ENCODE data around the gene MYH13. TPM values are rescaled to one million over a fixed set of nuclear protein-coding genes. Genes with fewer than 3 reads are reported as not detected.
"Not testable (repeated sequence)": the region's sequence is repeated elsewhere in the genome, so short reads cannot be mapped to it uniquely, and the experiment has no call there.

MYH13 gene
- total RNA-seq, 1 donor, result not detected

GRCh38 chr17:10295728-10296343 is 77.0 kb downstream of the MYH13 start:
- Histone ChIP-seq H3K9me3 (ENCODE audit: low read depth, low read length) (no peaks in the 10 kb centered on the region), H3K4me3 (ENCODE audit: low read length) (no peak overlapping the region), H3K4me1 (ENCODE audit: insufficient read depth, low read length) (no peaks in the 10 kb centered on the region), H3K27me3 (ENCODE audit: insufficient read depth, low read length) (no peaks in the 10 kb centered on the region)

DNA sequence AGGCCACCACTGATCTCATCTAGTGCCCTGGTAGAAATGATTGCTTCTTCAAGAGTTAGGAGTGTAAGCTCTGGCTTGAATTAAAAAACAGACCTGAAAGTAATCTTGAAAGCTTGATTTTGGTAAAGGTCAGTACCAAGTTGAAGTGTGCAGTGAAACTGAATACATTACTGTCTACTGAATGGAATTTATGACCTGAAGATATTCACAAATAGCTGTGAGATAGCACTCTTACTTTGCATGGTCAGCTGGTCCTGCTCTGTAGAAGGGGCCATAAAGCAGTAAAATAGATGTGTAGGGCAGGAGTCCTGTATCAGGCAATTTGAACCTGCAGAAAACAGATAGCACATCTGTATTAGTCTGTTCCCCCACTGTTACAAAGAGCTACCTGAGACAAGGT is 78.6 kb downstream of the MYH13 start:
- H3K4me1 ChIP-seq (ENCODE audit: insufficient read depth, low read length), result no peaks in the 10 kb centered on the region
- H3K9me3 ChIP-seq (ENCODE audit: low read depth, low read length), result no peaks in the 10 kb centered on the region
- no peak overlapping the region for H3K4me3 ChIP-seq (ENCODE audit: low read length)
- no peaks in the 10 kb centered on the region for H3K27me3 ChIP-seq (ENCODE audit: insufficient read depth, low read length)

GRCh38 chr17:10292057-10292937 is 80.5 kb downstream of the MYH13 start:
- Histone ChIP-seq H3K4me3 (ENCODE audit: low read length) (no peak overlapping the region), H3K9me3 (ENCODE audit: low read depth, low read length) (no peaks in the 10 kb centered on the region), H3K27me3 (ENCODE audit: insufficient read depth, low read length) (peaks cover 10% of the 10 kb centered on the region), H3K4me1 (ENCODE audit: insufficient read depth, low read length) (no peaks in the 10 kb centered on the region)

DNA sequence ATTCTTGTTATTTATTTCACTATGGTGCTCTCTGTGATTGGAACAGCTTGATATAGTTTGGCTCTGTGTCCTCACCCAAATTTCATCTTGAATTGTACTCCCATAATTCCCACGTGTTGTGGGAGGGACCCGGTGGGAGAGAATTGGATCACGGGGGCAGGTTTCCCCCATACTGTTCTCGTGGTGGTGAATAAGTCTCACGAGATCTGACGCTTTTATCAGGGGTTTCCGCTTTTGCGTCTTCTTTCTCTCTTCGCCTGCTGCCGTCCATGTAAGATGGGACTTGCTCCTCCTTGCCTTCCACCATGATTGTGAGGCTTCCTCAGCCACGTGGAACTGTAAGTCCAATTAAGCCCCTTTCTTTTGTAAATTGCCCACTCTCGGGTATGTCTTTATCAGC is 81.2 kb downstream of the MYH13 start:
- H3K9me3 ChIP-seq (ENCODE audit: low read depth, low read length); H3K4me1 ChIP-seq (ENCODE audit: insufficient read depth, low read length); H3K4me3 ChIP-seq (ENCODE audit: low read length): not testable (repeated sequence)
- H3K27me3 ChIP-seq (ENCODE audit: insufficient read depth, low read length), result peaks cover 13% of the 10 kb centered on the region

- no peak overlapping the region for H3K4me3 ChIP-seq (ENCODE audit: low read length)
- peaks cover 13% of the 10 kb centered on the region for H3K27me3 ChIP-seq (ENCODE audit: insufficient read depth, low read length)
- no peaks in the 10 kb centered on the region for H3K4me1 ChIP-seq (ENCODE audit: insufficient read depth, low read length)
- H3K9me3 ChIP-seq (ENCODE audit: low read depth, low read length), result no peaks in the 10 kb centered on the region
Measured at GRCh38 chr17:10290041-10290440, 82.8 kb downstream of the MYH13 start.

GRCh38 chr17:10286324-10286723 is 86.5 kb downstream of the MYH13 start:
- no peak overlapping the region for H3K4me3 ChIP-seq (ENCODE audit: low read length)
- H3K27me3 ChIP-seq (ENCODE audit: insufficient read depth, low read length), result peaks cover 13% of the 10 kb centered on the region
- no peaks in the 10 kb centered on the region for H3K9me3 ChIP-seq (ENCODE audit: low read depth, low read length)
- H3K4me1 ChIP-seq (ENCODE audit: insufficient read depth, low read length), result no peaks in the 10 kb centered on the region

- H3K9me3 ChIP-seq (ENCODE audit: low read depth, low read length), result no peaks in the 10 kb centered on the region
- H3K4me1 ChIP-seq (ENCODE audit: insufficient read depth, low read length), result no peaks in the 10 kb centered on the region
- H3K4me3 ChIP-seq (ENCODE audit: low read length), result no peak overlapping the region
- H3K27me3 ChIP-seq (ENCODE audit: insufficient read depth, low read length), result peaks cover 13% of the 10 kb centered on the region
Measured at GRCh38 chr17:10285896-10286295, 86.9 kb downstream of the MYH13 start.

- Histone ChIP-seq H3K27me3 (ENCODE audit: insufficient read depth, low read length) (no peaks in the 10 kb centered on the region), H3K4me1 (ENCODE audit: insufficient read depth, low read length) (no peaks in the 10 kb centered on the region), H3K4me3 (ENCODE audit: low read length) (no peak overlapping the region), H3K9me3 (ENCODE audit: low read depth, low read length) (no peaks in the 10 kb centered on the region)
Measured at GRCh38 chr17:10280068-10280467, 92.7 kb downstream of the MYH13 start.

GRCh38 chr17:10278218-10278617 is 94.6 kb downstream of the MYH13 start:
- no peaks in the 10 kb centered on the region for H3K27me3 ChIP-seq (ENCODE audit: insufficient read depth, low read length)
- H3K4me1 ChIP-seq (ENCODE audit: insufficient read depth, low read length), result no peaks in the 10 kb centered on the region
- H3K9me3 ChIP-seq (ENCODE audit: low read depth, low read length), result no peaks in the 10 kb centered on the region
- H3K4me3 ChIP-seq (ENCODE audit: low read length), result no peak overlapping the region

DNA sequence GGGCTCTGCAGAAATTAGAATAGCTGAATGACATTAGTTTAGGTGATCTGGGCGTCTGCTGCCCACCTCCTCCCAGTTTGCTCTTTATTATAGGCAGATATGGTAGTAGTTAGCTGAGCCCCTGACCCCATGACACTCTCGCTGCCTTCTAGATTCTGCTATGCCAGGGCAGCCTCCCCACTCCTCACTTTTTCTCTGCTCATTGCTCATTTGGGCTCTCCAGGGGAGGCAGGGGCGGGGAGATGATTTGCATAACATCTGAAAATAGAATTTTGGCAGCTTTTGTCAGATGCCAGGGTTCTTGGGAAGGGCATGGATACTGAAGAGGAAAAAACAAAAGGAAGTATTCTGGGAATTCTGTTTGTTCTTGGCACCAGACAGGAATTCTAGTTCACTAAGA is 96.4 kb downstream of the MYH13 start:
- Histone ChIP-seq H3K4me1 (ENCODE audit: insufficient read depth, low read length) (no peaks in the 10 kb centered on the region), H3K4me3 (ENCODE audit: low read length) (no peak overlapping the region), H3K27me3 (ENCODE audit: insufficient read depth, low read length) (no peaks in the 10 kb centered on the region), H3K9me3 (ENCODE audit: low read depth, low read length) (no peaks in the 10 kb centered on the region)

GRCh38 chr17:10275418-10275817 is 97.4 kb downstream of the MYH13 start:
- Histone ChIP-seq H3K4me3 (ENCODE audit: low read length) (no peak overlapping the region), H3K4me1 (ENCODE audit: insufficient read depth, low read length) (no peaks in the 10 kb centered on the region), H3K27me3 (ENCODE audit: insufficient read depth, low read length) (no peaks in the 10 kb centered on the region), H3K9me3 (ENCODE audit: low read depth, low read length) (no peaks in the 10 kb centered on the region)

- no peaks in the 10 kb centered on the region for H3K4me1 ChIP-seq (ENCODE audit: insufficient read depth, low read length)
- H3K9me3 ChIP-seq (ENCODE audit: low read depth, low read length), result no peaks in the 10 kb centered on the region
- no peaks in the 10 kb centered on the region for H3K27me3 ChIP-seq (ENCODE audit: insufficient read depth, low read length)
- no peak overlapping the region for H3K4me3 ChIP-seq (ENCODE audit: low read length)
Measured at GRCh38 chr17:10271106-10271562, 101.7 kb downstream of the MYH13 start.

DNA sequence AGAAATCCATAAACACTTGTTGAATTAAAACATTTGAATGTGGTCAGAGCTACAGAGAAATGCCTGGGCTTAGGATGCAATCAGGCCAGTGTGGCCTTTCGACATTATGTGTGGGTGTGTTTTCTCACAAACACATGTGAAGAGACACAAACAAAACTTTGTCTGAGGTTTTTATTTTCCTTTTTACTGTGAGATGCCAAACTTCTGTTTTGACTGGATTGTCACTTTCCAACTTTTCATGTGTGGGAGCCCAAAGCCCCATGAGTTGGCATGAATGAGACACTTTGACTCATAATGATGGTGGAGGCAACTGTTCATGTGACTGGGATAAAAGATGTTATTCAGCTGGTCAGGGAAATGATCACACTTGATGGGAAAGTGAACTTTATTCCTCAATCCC is 102.5 kb downstream of the MYH13 start:
- H3K4me1 ChIP-seq (ENCODE audit: insufficient read depth, low read length), result no peaks in the 10 kb centered on the region
- H3K4me3 ChIP-seq (ENCODE audit: low read length), result no peak overlapping the region
- no peaks in the 10 kb centered on the region for H3K27me3 ChIP-seq (ENCODE audit: insufficient read depth, low read length)
- no peaks in the 10 kb centered on the region for H3K9me3 ChIP-seq (ENCODE audit: low read depth, low read length)

DNA sequence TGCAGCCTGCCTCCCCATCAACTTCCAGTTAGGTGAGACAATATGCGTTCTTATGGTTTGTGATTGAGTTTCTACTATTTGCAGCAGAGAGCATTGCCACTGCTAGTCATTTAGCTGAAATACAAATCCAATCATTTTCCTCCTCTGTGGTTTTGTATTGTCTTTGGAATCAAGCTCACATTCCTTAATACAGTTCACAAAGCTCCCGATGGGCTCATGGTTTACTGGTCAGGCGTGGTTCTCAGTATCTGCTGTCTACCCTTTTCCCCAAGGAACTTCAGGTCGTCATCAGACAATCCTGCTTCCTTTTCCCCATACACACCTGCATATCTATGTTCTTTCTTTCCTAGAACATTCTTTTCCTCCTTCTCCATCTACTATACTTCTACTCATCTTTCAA is 104.8 kb downstream of the MYH13 start:
- Histone ChIP-seq H3K4me3 (ENCODE audit: low read length) (no peak overlapping the region), H3K9me3 (ENCODE audit: low read depth, low read length) (no peaks in the 10 kb centered on the region), H3K27me3 (ENCODE audit: insufficient read depth, low read length) (no peaks in the 10 kb centered on the region), H3K4me1 (ENCODE audit: insufficient read depth, low read length) (no peaks in the 10 kb centered on the region)

GRCh38 chr17:10266296-10266876 is 106.4 kb downstream of the MYH13 start:
- Histone ChIP-seq H3K4me3 (ENCODE audit: low read length) (no peak overlapping the region), H3K4me1 (ENCODE audit: insufficient read depth, low read length) (no peaks in the 10 kb centered on the region), H3K9me3 (ENCODE audit: low read depth, low read length) (no peaks in the 10 kb centered on the region), H3K27me3 (ENCODE audit: insufficient read depth, low read length) (no peaks in the 10 kb centered on the region)

All from mononuclear cell (primary cell).